Measurements from ENCODE around the gene ATP6V1E1.

Gene ATP6V1E1

DNA sequence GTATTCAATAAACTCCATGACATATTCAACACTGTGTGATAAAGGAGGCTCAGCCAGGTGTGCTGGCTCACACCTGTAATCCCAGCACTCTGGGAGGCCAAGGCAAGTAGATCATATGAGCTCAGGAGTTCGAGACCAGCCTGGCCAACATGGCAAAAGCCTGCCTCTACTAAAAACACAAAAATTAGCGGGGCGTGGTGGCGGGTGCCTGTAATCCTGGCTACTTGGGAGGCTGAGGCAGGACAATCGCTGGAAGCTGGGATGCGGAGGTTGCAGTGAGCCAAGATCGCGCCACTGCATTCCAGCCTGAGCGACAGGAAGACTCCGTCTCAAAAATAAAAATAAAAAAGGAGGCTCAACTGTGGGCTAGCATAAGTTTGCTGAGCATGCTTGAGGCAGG lies 69.4 kb downstream of the ATP6V1E1 start:
- TF ChIP-seq, protein P1, sequence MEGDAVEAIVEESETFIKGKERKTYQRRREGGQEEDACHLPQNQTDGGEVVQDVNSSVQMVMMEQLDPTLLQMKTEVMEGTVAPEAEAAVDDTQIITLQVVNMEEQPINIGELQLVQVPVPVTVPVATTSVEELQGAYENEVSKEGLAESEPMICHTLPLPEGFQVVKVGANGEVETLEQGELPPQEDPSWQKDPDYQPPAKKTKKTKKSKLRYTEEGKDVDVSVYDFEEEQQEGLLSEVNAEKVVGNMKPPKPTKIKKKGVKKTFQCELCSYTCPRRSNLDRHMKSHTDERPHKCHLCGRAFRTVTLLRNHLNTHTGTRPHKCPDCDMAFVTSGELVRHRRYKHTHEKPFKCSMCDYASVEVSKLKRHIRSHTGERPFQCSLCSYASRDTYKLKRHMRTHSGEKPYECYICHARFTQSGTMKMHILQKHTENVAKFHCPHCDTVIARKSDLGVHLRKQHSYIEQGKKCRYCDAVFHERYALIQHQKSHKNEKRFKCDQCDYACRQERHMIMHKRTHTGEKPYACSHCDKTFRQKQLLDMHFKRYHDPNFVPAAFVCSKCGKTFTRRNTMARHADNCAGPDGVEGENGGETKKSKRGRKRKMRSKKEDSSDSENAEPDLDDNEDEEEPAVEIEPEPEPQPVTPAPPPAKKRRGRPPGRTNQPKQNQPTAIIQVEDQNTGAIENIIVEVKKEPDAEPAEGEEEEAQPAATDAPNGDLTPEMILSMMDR (conservative IDR thresholded peaks at IDR 0.05), result no peak
- H3K27ac ChIP-seq, result peak overlapping the region; percentile 49; the same call in 1 of the 2 replicates

GRCh38 chr22:17554814-17555213 lies 73.7 kb downstream of the ATP6V1E1 start:
- no peak overlapping the region for H3K27ac ChIP-seq
- TF ChIP-seq, protein P1 (conservative IDR thresholded peaks at IDR 0.05), result no peak

DNA sequence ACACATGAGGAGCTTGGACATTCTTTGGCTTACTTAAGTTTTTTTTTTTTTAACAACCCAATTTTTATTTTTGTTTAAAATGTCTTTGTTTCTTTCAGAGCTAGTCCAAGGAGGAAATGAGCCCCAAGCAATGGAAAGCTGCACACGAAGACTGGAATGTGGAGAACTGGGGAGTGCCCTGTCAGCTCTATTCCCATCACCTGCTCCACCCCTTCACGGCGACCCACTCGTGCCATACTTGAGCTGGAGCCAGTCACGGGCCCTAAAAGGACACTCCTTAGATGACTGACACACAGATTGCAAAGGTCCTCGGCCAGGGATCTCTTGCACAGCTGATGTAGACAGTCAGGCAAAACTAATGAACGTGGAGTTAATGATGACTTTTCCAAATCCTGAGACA lies 75.8 kb downstream of the ATP6V1E1 start:
- TF ChIP-seq, protein P1 (conservative IDR thresholded peaks at IDR 0.05), result no peak
- no peak overlapping the region for H3K27ac ChIP-seq

DNA sequence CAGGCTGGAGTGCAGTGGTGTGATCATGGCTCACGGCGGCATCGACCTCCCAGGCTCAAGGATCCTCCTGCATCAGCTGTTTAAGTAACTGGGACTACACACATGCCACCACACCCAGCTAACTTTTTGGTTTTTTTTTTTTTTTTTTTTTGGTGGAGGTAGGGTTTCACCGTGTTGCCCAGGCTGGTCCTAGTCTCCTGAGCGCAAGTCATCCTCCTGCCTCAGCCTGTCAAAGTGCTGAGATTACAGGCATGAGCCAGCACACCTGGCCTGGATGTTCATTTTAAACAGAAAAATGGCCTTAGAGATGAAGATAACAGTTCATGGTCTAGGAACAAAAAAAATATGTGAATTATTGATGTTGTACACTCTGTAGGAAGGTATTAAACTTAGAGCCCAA lies 78.9 kb downstream of the ATP6V1E1 start:
- H3K27ac ChIP-seq, result no peak overlapping the region
- TF ChIP-seq, protein P1 (conservative IDR thresholded peaks at IDR 0.05), result no peak

GRCh38 chr22:17549183-17549582 lies 79.4 kb downstream of the ATP6V1E1 start:
- TF ChIP-seq, protein P1 (conservative IDR thresholded peaks at IDR 0.05), result no peak
- no peak overlapping the region for H3K27ac ChIP-seq

- TF ChIP-seq, protein P1 (conservative IDR thresholded peaks at IDR 0.05), result no peak
These were observed 79.9 kb downstream of the ATP6V1E1 start for GRCh38 chr22:17548756-17549035.

GRCh38 chr22:17548010-17548755 lies 80.4 kb downstream of the ATP6V1E1 start:
- TF ChIP-seq, protein P1 (conservative IDR thresholded peaks at IDR 0.05), result no peak
- H3K27ac ChIP-seq, result no peak overlapping the region

More at GRCh38 chr22:17548756-17549035, 79.9 kb downstream of the ATP6V1E1 start:
- no peak overlapping the region for H3K27ac ChIP-seq
